Putamen (tissue), 1 donor: ENCODE data around the gene MACROD2.

Experiments
- DNase-seq: peaks from one replicate; pipeline ENCODE4 v3.0.0-alpha.2; 2016; ENCODE audit warnings: low spot score

MACROD2 gene

GRCh38 chr20:14710951-14711350, 715.6 kb downstream of the MACROD2 start:
- DNase-seq, result no peak

- no peak for DNase-seq
Measured at GRCh38 chr20:14711652-14712051, 716.3 kb downstream of the MACROD2 start.

- no peak for DNase-seq
Measured at GRCh38 chr20:14712302-14712739, 717.0 kb downstream of the MACROD2 start.

GRCh38 chr20:14715400-14715799, 720.1 kb downstream of the MACROD2 start:
- no peak for DNase-seq

- DNase-seq, result no peak
Measured at GRCh38 chr20:14716351-14716801, 721.1 kb downstream of the MACROD2 start.

GRCh38 chr20:14717134-14717999, 722.1 kb downstream of the MACROD2 start:
- DNase-seq, result no peak

GRCh38 chr20:14720251-14720650, 724.9 kb downstream of the MACROD2 start:
- no peak for DNase-seq

GRCh38 chr20:14721926-14722452, 726.7 kb downstream of the MACROD2 start:
- no peak for DNase-seq

- no peak for DNase-seq
Measured at GRCh38 chr20:14723614-14724013, 728.3 kb downstream of the MACROD2 start.

GRCh38 chr20:14724036-14724435, 728.7 kb downstream of the MACROD2 start:
- DNase-seq, result no peak

GRCh38 chr20:14724468-14724867, 729.2 kb downstream of the MACROD2 start:
- DNase-seq, result no peak

GRCh38 chr20:14726591-14726990, 731.3 kb downstream of the MACROD2 start:
- no peak for DNase-seq

- no peak for DNase-seq
Measured at GRCh38 chr20:14727485-14728150, 732.3 kb downstream of the MACROD2 start.

GRCh38 chr20:14729390-14729789, 734.1 kb downstream of the MACROD2 start:
- no peak for DNase-seq

- DNase-seq, result no peak
Measured at GRCh38 chr20:14732343-14732742, 737.0 kb downstream of the MACROD2 start.

- no peak for DNase-seq
Measured at GRCh38 chr20:14732996-14733395, 737.7 kb downstream of the MACROD2 start.

- DNase-seq, result no peak
Measured at GRCh38 chr20:14740380-14740779, 745.1 kb downstream of the MACROD2 start.

GRCh38 chr20:14741616-14742015, 746.3 kb downstream of the MACROD2 start:
- no peak for DNase-seq

GRCh38 chr20:14744723-14745122, 749.4 kb downstream of the MACROD2 start:
- no peak for DNase-seq

GRCh38 chr20:14745830-14746229, 750.5 kb downstream of the MACROD2 start:
- no peak for DNase-seq

GRCh38 chr20:14751191-14751590, 755.9 kb downstream of the MACROD2 start:
- no peak for DNase-seq

GRCh38 chr20:14757728-14758127, 762.4 kb downstream of the MACROD2 start:
- DNase-seq, result no peak

- DNase-seq, result no peak
Measured at GRCh38 chr20:14758356-14758755, 763.0 kb downstream of the MACROD2 start.
